ENCODE data around the gene ENPP6. TPM values are rescaled to one million over a fixed set of nuclear protein-coding genes. Genes with fewer than 3 reads are reported as not detected.
A peak's percentile ranks its signal among the peaks of the same experiment; 100 is the strongest.

The ENPP6 gene
- total RNA-seq, 2 experiments from 2014 or later = not detected

GRCh38 chr4:184165291-184165690 lies 52.4 kb downstream of the ENPP6 start:
- no peak for TF ChIP-seq CTCF (IDR thresholded peaks at IDR 0.05)
- no peak overlapping the region for H3K27ac Mint-ChIP-seq
- H3K4me3 ChIP-seq (ENCODE audit: low read length) = no peak overlapping the region
- H3K27me3 Mint-ChIP-seq = peaks cover 91% of the 10 kb centered on the region
- ATAC-seq (ENCODE audit: poor library complexity) (no peak), DNase-seq (no peak)
- CTCF ChIA-PET = no interaction called here
- H3K4me1 Mint-ChIP-seq (ENCODE audit: low read depth) = no peaks in the 10 kb centered on the region
- no peak overlapping the region for H3K27ac ChIP-seq (ENCODE audit: low read depth in 1 of 2, low read length in 2 of 2)
- peaks cover 8% of the 10 kb centered on the region for H3K4me1 ChIP-seq (ENCODE audit: insufficient read depth, low read length)
- H3K36me3 ChIP-seq (ENCODE audit: insufficient read depth, low read length) = no peaks in the 10 kb centered on the region
- POLR2A ChIA-PET = no interaction called here
- no peak overlapping the region for H3K4me3 Mint-ChIP-seq
- H3K36me3 Mint-ChIP-seq (ENCODE audit: low read depth) = no peaks in the 10 kb centered on the region
- no peaks in the 10 kb centered on the region for H3K9me3 ChIP-seq (ENCODE audit: control insufficient read depth in 1 of 2, insufficient read depth in 1 of 2, low read length in 2 of 2)
- peaks cover 24 to 37% of the 10 kb centered on the region in 2 experiments for H3K27me3 ChIP-seq (ENCODE audit: control insufficient read depth in 1 of 2, insufficient read depth in 2 of 2, low read length in 2 of 2)
- H3K9me3 Mint-ChIP-seq = no peaks in the 10 kb centered on the region
- intact Hi-C loops (cut with DNase I, micrococcal nuclease) = loop anchor here in 1 of 2 experiments (5.0 kb wide), 1 partner anchor 693 kb away; no protein-coding TSS in a partner anchor

GRCh38 chr4:184163813-184164212 lies 53.9 kb downstream of the ENPP6 start:
- ATAC-seq (ENCODE audit: poor library complexity) (no peak), DNase-seq (peak in 3 of 14 experiments; percentile 7 to 22 (median 22))
- Mint-ChIP-seq H3K27me3 (peaks cover 91% of the 10 kb centered on the region), H3K4me1 (ENCODE audit: low read depth) (no peaks in the 10 kb centered on the region), H3K9me3 (no peaks in the 10 kb centered on the region), H3K27ac (no peak overlapping the region), H3K36me3 (ENCODE audit: low read depth) (no peaks in the 10 kb centered on the region), H3K4me3 (no peak overlapping the region)
- ChIA-PET CTCF (no interaction called here), POLR2A (no interaction called here)
- Histone ChIP-seq H3K27me3 (ENCODE audit: control insufficient read depth in 1 of 2, insufficient read depth in 2 of 2, low read length in 2 of 2) (peaks cover 24 to 37% of the 10 kb centered on the region in 2 experiments), H3K9me3 (ENCODE audit: control insufficient read depth in 1 of 2, insufficient read depth in 1 of 2, low read length in 2 of 2) (no peaks in the 10 kb centered on the region), H3K27ac (ENCODE audit: low read depth in 1 of 2, low read length in 2 of 2) (no peak overlapping the region), H3K4me3 (ENCODE audit: low read length) (no peak overlapping the region), H3K4me1 (ENCODE audit: insufficient read depth, low read length) (peaks cover 8% of the 10 kb centered on the region), H3K36me3 (ENCODE audit: insufficient read depth, low read length) (no peaks in the 10 kb centered on the region)
- intact Hi-C loops (cut with DNase I, micrococcal nuclease) = no loop called here
- TF ChIP-seq CTCF (IDR thresholded peaks at IDR 0.05) = no peak

GRCh38 chr4:184162596-184162995 lies 55.1 kb downstream of the ENPP6 start:
- H3K4me1 ChIP-seq (ENCODE audit: insufficient read depth, low read length) = no peaks in the 10 kb centered on the region
- H3K4me1 Mint-ChIP-seq (ENCODE audit: low read depth) = no peaks in the 10 kb centered on the region
- peaks cover 86% of the 10 kb centered on the region for H3K27me3 Mint-ChIP-seq
- H3K4me3 Mint-ChIP-seq = no peak overlapping the region
- intact Hi-C loops (cut with DNase I, micrococcal nuclease) = no loop called here
- no peaks in the 10 kb centered on the region for H3K36me3 ChIP-seq (ENCODE audit: insufficient read depth, low read length)
- H3K36me3 Mint-ChIP-seq (ENCODE audit: low read depth) = no peaks in the 10 kb centered on the region
- DNase-seq (no peak), ATAC-seq (ENCODE audit: poor library complexity) (no peak)
- H3K27ac Mint-ChIP-seq = no peak overlapping the region
- H3K9me3 Mint-ChIP-seq = no peaks in the 10 kb centered on the region
- CTCF ChIA-PET = no interaction called here
- H3K27ac ChIP-seq (ENCODE audit: low read depth in 1 of 2, low read length in 2 of 2) = no peak overlapping the region
- no peak for TF ChIP-seq CTCF (IDR thresholded peaks at IDR 0.05)
- H3K27me3 ChIP-seq (ENCODE audit: control insufficient read depth in 1 of 2, insufficient read depth in 2 of 2, low read length in 2 of 2) = peaks cover 22 to 32% of the 10 kb centered on the region in 2 experiments
- no peak overlapping the region for H3K4me3 ChIP-seq (ENCODE audit: low read length)
- no peaks in the 10 kb centered on the region for H3K9me3 ChIP-seq (ENCODE audit: control insufficient read depth in 1 of 2, insufficient read depth in 1 of 2, low read length in 2 of 2)
- POLR2A ChIA-PET = no interaction called here
